ENCODE results near the gene PTPRG.

Gene PTPRG

DNA sequence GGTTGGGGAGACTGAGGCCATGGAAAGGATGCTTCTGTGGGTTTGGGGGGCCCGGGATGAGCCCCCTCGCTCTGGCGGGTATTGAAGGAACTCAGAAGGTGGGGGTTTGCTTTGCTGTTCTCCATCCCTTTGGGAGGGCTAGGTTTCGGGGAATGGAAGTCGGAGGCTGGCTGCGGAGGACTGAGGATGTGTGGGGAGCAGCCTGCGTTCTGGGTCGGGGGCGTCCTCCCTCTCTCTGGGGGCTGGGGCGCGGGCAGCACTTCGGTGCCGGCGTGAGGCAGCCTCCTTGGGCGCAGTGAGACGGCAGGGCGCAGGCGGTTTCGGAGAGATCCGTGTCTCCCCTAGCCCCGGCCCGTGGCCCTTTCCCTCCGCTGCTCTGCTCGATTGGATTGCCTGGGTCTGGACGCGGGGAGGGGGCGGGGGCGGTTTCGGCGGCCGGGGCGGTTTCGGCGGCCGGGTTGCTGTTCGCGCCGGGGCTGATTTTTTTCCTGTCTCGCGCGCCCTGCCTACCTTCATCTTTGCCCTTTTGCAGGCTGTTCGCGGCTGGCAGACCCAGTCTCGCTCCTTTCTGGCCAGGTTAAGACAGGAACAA, 1.4 kb downstream of the PTPRG start:
- DNase-seq (ENCODE audit: low read depth): no peak

DNA sequence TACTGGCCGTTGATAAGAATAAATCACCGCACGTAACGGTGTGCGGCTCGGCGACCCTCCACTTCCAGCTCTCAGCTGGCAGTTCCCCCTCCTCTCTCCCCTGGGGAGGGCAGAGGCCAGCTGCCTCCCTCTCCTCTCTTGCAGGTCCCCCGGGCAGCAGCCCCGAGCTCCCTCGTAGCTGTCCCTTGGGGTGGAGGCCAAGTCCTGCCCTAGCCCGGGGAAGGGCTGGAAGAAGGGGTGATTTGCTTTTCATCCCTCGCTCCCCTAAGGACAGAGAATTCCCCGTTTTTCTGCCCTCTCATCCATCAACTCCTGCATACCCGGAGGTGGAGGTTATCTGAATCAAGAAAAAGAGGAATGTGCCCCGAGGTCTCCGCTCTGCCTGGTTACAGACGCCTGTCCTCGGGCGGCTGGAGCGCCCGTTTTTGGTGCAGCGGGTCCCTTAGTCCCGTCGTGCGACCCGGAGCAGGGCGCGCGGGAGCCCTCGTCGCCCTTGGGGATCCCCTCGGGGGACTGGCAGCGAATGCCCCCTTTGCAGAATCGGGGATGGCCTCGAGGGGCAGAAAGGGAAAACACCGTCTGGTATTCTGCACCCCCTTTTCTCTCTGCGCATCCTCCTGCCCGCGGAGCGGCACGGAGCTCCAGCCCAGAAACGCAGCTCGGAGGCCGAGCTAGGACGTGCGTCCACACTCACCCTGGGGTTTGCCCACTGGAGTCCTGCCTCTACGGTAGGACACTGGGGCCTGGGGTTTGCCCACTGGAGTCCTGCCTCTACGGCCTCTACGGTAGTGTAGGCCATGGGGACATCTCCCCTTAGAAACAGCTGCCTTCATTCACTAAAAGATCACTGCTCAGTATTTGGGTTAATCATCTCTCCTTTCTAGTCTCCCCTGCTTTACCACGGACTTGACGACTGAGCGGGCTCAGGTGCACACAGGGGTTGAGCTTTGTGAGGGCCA, 2.2 kb downstream of the PTPRG start:
- DNase-seq (ENCODE audit: low read depth): no peak

DNA sequence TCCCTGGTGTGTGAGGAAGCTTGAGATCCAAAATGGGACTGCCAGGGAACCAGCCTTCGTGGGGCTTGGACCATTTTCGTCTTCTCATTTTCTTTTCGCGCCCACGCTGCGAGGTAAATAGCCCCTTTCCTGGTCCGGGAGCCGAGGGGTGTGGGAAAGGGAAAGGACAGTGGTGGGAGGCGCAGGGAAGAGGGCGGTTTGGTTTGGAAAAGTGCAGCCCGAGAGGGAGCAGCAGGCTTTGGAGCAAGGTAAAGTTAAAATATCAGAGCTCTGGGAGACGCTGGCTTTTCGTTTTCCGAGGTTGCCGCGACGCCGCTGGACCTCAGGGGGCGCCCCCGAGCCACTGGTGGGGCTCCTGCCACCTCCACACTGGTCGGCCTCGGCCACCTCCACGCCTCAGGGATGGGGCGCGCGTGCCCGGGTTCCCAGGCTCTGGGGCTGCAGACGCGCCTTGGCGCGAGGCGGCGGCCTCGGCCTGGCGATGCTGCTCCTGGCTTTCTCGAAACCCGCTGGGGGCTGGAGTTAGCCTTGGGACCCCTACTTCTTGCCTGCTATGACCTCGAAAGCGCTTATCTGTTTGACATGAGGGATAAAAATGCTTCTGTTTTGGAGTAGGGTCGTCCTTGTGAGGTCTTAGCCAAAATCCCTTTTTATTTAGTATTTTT, 3.2 kb downstream of the PTPRG start:
- DNase-seq (ENCODE audit: low read depth): no peak

DNA sequence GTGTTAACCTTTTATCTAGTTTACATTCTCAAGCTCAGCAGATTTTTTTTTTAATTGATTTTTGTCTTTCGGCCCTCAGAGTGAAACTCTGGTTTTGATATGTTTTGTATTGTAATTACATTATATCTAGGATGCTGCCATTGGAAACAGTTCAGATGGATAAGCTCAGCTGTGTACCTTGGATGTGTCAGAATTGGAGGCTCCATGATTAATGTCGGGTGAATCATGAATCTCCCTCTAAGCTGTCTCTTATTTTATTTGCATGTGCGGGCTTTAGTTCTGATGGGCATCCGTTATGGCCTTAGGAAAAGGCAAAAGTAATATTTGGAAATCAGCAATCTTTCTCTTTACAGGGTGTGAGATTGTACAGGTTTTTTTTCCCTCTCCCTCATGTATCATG, 4.2 kb downstream of the PTPRG start:
- DNase-seq (ENCODE audit: low read depth): no peak

DNA sequence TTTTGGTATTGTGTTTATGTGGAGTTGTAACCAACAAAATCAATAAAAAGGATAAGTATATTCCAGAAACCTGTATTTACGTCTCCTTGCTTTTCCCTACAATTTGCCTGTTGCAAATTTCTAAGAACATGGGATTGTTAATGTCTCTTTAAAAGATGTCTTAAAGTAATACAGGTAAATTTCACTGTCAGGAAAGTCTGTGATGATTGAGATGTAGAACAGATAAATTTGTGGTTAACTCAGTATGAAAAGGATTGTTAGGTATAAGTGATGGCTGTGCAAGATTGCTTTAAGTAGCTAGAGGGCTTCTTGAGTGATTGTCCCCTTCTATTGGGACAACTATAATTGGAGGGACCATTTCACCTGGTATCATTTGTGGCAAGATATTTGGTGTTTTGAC, 6.8 kb downstream of the PTPRG start:
- DNase-seq (ENCODE audit: low read depth): no peak

DNA sequence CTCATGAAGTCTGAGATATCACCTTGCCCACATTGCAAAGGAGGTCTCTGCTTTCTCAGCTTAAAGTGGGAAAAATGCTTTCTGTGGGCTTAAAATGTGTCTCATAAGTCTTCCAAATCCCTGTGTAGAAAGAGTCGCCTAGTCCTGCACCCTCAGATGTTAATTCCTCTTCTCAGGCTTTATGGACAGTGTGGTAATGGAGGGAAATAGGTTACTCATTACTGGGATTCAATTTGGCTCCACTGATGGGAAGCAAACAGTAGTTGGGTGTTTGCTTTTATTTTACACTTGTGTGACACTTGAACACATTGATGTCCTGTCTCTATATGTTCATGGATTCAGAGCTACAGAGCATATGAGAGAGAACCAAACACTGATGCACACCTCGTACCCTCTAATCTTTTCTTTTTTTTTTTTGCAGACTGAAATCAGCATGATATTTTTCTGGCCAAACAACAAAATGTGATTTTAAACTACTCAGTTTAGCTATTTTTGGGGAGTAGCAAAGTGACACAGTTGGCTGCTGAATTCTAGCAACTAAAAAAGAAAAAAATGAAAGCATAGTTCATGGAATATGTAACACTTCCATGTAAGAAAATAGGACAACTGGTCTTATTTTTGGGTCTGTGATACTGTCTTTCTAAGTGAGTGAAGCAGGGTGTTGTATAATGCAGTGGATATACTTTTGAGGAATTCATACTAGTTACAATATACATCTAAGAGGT, 8.6 kb downstream of the PTPRG start:
- no peak for DNase-seq (ENCODE audit: low read depth)

DNA sequence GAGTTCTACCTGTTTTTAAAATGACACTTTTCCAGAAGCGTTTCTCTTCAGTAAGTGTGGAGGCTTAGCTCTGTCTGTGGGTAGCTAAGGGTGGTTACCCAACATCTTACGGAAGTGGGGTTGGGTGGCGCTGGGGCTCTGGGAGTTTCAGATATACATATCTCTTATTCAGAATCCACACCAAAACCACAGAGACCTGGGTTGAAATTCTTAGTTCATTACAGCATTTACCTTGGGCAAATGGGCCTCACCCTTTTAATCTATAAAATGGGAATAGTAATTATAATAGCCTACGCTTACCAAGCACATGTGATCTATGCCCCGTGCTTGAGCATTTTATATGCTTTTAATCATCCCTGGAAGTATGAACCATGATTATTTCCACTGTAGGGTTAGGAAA, 9.4 kb downstream of the PTPRG start:
- no peak for DNase-seq (ENCODE audit: low read depth)

DNA sequence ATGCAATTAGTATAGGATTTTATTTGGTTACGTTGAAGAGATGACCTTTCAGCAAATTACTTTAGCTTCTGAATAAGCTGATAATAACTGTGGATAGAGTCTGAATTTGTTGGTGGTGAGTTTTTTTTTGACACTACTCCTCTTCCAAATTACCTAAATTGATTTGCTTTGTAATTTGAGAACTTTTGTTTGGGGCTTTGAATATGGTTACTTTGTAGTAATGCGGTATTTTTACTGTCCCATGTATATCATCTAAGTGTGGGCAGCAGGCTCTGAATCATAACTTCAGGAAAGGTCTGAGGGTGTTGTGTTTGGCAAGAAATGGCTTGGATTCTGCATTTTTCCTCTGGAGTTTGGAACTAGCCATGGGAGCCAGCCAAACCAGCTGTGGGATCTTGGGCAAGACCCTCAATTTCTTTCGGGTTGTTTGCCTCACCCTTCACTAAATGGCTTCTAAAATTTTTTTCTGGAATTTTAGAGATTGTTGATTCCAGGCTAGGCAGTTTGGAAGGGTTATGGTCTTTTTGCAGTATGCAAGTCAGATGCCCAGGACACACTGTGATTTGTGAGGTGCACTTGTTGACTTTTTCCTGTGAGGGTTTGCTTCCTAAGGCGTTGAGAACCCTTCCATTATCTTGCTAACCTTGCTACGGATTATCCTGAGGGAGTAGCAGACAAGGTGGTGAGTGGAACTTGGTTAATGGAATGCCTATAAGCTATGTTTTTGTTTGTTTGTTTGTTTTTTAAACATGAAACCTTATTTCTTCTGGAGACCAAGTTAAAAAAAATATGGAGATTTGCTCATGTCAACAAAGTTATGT, 10.4 kb downstream of the PTPRG start:
- no peak for DNase-seq (ENCODE audit: low read depth)

DNA sequence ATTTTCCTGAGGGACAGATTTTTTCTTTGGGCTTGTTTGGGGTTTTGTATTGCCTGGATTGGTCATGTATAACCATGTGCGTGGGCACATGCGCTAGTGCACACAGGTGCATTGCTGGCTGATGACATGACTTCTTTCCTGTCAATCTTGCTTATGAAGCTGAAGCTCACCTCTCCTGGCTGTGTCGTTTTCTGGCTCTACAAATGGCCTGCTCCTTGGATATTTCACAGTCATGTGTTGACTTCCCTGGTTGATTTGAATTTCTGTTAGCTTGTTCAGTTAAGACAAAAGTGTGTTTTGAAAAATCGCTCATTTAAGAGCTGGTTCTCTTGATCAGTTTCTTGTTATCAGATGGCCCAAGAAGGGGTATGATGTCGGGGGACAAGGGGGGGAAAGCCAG, 11.5 kb downstream of the PTPRG start:
- DNase-seq (ENCODE audit: low read depth): no peak

DNA sequence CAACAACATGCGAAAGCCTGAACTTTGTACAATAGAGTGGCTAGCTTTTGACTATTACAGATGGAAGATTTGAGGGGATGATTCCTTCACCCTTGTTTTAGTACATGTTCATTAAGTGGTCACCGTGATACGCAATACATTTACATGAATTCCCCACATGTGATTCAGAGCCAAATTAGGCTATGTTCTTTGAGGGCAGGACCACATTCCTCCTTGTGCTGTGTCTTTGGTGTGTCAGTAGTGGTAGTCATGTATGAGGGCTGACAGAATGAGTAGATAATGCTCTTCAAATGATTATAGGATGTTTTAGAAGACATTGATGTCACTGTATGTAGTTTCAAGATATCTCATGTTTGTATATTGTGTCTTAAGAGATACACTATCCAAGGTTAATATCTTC, 12.1 kb downstream of the PTPRG start:
- no peak for DNase-seq (ENCODE audit: low read depth)

DNA sequence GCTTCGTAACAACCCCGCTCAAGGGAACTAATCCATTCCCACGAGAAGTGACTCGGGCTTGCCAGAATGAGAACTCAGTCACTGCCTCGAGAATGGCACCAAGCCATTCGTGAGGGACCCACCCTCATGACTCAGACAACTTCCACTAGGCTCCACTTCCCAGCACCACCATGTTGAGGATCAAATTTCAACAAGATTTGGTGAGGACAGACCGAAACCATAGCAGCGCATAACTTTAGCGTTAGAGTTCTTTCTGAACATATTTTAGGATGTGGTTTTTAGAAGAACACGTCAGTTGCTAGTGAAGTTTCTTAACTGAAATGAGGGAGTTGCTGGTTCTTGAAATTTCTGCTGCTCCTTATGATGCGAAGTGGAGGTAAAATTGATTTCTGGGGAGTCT, 13.5 kb downstream of the PTPRG start:
- DNase-seq (ENCODE audit: low read depth): no peak

DNA sequence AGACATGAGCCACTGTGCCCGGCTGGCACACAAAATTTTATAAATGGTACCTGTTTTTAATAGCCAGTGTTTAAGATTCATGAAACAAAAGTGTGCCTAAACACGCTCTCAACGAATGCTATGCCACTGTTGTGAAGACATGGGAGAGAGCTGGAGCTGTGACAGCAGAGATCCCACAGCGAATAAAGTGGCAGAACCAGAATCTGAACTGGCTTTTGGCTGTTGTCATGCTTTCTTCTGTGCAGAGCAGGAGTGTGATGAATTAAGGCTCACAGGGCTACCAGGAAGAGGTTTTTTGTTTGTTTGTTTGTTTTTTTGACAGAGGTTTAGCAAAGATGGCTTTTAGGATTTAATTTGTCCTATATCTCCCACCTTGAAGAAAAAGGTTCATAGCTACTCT, 14.5 kb downstream of the PTPRG start:
- DNase-seq (ENCODE audit: low read depth): no peak

DNA sequence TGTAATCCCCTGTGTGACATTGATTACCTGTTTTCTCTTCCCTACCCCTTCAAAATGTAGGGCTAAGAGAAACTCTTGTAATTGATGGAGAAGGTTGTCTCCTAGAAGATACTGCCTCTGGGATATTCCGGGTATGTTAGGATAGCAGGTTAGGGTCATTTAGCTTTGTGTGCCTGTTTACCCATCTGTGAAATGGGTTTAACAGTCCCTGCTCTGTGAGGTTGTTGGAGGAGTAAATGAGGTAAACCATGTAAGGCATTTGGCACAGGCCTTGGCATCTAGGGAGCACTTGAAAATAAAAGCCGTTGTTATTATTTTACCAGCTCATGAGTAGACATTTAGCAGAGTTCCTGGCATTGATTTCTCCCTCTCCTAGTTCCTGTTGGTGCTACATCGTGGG, 16.4 kb downstream of the PTPRG start:
- DNase-seq (ENCODE audit: low read depth): no peak

DNA sequence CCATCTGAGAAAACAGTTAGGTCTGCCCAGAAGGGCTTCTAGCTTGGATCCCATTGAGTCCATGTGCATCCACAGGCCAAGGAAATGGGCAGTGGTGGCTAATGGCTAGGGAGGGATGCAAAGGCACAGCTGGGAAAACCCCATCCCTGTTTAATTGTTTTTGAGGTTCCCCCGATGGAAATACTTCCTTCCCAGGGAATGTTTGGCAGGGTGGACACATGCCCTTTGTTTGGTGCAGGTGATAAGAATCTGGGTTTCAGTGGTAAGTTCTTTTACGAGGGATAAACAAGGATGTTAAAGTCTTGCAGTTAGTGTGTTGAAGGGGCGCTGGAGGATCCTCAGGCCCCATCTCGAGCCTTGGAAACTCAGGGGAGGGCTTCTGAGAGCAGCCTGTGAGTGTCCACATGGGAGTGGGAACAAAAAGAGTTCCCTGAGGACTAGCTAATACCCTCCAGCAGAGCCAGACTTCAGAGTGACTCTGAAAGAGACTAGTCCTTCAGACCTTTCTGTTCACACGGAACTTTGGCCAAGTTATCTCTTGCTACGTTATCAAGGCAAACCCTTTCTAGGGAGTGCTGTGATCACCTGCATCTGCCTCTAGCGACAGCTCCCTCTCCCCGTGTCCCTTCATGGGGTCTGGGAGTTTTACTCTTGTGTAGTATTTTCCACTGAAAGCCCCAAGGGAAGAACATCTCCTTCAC, 17.4 kb downstream of the PTPRG start:
- no peak for DNase-seq (ENCODE audit: low read depth)

DNA sequence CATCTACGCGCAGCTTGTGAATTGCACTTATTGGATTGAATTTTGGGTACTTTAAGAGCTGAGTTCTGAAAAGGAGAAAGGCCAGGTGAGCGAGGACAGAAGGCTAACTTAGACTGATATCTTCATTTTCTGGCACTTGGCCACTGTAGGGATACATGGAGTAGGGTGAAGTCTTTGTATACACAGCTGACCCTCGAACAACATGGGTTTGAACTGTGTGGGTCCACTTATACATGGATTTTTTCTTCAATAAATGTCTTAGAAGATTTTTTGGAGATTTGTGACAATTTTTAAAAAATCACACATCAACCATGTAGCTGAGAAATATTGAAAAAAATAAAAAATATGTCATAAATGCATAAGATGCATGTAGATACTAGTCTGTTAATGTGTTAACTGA, 18.3 kb downstream of the PTPRG start:
- DNase-seq (ENCODE audit: low read depth): no peak

DNA sequence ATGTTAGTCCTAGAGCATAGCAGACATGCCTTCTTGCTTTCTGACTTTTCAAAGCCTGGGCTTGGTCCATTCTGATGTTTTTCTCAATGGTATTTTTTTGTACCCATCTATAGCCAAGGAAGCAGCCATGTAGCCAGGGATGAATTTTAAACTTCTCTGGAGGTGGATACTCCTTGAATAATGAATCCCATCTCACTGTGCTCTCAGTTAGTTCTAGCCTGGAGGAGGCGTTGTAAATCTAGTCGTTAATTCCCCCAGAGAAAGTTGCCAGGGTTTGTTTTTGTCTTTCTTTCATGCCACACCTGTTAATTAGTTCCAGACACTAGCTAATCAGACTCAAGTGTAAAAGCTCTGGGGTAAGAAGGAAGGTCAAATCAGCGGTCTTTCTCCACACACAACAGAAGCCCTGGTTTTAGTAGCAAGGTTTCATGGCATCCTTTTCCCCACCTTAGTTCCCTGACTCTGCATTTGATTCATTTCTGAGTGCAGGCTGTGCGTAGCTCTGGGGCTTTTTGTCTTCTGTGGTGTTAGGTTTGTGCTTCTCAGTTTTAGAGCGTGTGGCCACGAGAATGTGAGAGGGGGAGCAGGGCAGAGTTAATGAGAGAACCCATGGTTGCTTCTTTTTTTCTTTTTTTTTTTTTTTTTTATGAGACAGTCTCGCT, 19.7 kb downstream of the PTPRG start:
- DNase-seq (ENCODE audit: low read depth): no peak

DNA sequence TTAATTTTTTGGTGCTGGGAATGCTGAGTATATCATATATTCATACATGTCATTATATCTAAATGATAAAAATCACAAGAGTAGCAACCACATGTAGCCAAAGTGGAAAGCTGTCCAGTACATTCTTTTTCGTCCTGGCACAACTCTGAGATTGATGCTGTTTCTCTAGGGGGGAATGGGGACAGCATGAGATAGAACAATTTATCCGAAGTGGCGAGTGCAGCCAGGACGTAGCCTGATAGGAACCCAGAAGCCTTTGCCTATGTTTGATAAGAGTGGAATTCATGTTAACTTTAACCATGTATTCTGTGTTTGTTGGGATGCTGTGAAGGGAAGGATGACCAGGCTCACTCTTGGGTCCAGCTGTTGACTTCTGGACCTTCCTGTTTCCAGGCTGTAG, 20.9 kb downstream of the PTPRG start:
- no peak for DNase-seq (ENCODE audit: low read depth)

DNA sequence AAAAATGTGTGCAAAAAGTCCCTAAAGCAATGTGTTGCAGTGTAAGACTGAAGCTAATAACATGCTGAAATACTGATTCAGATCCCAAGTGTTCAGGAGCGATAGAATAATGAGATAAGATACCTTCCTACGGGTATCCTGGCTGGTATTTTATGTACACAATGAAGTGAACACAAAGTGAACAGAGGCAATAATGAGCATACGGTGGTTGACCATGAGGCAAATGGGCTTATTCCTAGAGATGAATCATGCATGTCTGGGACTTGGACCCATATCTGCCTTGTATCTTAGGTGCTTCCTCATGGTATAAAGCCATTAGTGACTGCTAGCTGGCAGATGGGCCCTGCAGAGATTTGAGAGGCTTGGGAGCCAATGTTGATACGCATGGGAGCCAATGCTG, 21.5 kb downstream of the PTPRG start:
- DNase-seq (ENCODE audit: low read depth): no peak

DNA sequence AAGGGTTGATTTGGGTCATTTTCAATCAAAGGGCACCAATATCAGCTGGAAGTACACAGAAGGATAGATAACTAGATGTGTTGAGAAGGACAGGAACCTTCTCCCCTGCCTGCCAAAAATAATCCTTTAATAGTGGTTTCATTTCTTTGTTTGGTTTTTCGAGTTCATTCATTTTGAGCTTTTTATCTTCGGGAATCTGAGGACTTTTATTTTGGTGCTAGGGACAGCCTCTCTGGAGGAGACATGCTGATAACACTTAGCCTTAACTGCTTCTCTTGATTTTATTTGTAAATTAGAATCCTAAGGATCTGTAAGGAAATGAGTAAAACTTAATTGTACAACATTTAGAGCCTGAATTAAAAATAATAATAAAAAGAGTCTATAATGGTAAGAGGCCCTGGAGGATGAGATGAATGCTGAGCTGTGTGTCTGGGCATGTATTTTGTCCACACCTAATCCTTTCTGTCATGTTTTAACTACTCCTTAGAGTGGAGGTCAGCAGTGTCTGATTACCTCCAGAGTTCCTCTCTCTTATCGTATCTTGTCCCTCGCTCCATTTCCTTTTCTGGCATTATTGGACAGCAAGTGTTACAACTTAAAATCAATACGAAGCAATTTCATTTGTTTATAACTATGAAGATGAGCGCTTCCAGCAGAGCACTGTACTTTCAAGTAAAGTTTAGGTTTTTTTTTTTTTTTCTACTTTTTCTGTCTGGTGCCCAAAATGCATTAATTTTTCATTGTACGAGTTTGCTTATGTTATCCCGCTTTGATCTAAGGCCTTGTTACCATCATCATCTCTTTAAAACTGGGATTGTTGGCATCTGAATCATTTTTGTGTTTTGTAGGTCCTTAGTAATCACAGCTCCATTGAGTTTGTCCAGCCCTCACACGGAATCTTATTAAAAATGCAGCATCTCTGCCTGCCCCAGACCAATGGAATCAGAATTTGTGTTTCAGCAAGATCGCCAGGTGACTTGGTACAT, 22.8 kb downstream of the PTPRG start:
- DNase-seq (ENCODE audit: low read depth): no peak
